Neuron (in vitro differentiated cells): Measurements from ENCODE around the gene CEP170B.
"Not testable (repeated sequence)": the region's sequence is repeated elsewhere in the genome, so short reads cannot be mapped to it uniquely, and the experiment has no call there.

Experiments used
- H2AFZ ChIP-seq: one replicate; pipeline ENCODE4 v1.6.1; 2013; ENCODE audit warnings: low read depth, mild to moderate bottlenecking, inconsistent platforms, low read length, moderate library complexity
- H3K27me3 ChIP-seq: one replicate; pipeline ENCODE4 v1.6.1; 2013; ENCODE audit warnings: low read length; ENCODE audit not compliant: insufficient read depth
- H3K36me3 ChIP-seq: one replicate; pipeline ENCODE4 v1.6.1; 2013; ENCODE audit warnings: low read length; ENCODE audit not compliant: insufficient read depth
- H3K4me1 ChIP-seq: one replicate; pipeline ENCODE4 v1.6.1; 2013; ENCODE audit warnings: low read length; ENCODE audit not compliant: insufficient read depth
- H3K4me3 ChIP-seq: 2 replicates; pipeline ENCODE4 v1.5.1; 2013; ENCODE audit warnings: mild to moderate bottlenecking, low read length, moderate library complexity
- H3K9me3 ChIP-seq: one replicate; pipeline ENCODE4 v1.6.1; 2013; ENCODE audit warnings: low read length

CEP170B gene

DNA sequence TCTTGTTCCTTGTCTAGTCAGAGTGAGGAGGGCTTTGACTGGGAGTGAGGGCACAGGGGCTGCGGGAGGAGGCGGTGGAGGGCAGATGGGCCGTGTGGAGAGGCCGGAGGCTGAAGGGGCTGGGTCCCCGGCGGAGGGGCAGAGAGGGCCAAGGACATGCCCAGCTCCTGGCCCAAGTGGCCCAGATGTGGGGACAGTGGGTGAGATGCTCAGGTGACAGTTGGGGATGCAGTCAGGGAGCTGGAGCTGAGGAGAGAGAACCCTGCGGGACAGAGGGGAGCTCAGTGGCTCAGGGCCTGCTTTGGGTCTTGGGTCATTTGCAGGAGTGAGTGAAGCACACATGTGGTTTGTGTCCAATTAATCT lies 33.1 kb downstream of the CEP170B start:
- no peak overlapping the region for H2AFZ ChIP-seq
- no peaks in the 10 kb centered on the region for H3K9me3 ChIP-seq
- H3K36me3 ChIP-seq: no peaks in the 10 kb centered on the region
- H3K4me3 ChIP-seq: no peak overlapping the region
- no peaks in the 10 kb centered on the region for H3K4me1 ChIP-seq
- H3K27me3 ChIP-seq: peaks cover 18% of the 10 kb centered on the region

DNA sequence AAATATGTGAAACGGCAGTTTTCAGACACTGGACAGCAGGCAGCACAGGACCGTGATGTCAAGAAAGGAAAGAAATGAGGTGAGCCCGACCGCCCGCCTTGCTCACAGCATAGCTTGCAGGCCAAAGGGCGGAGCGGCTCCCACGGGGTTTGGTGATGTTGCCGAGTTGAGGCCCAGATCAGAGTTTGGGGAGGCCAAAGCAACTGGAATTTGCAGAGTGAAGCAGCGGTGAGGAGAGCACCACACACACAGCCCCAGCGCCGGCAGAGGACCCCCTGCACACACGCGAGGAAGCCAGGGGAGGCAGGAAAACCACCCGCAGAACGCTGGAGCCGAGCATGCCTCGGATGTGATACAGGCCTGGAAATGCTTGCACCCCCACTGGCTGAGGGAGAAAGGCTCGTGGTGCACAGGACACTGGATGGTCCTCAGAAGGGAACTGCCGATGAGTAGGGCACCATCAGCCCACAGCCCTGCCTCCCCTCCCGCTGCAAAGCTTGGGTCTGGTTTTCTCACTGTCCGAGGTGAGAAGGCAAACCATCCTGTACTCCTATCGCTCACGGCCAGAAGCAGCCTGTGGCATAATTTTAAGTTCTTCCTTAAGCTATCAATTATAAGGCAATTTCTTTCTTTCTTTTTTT lies 33.9 kb downstream of the CEP170B start:
- Histone ChIP-seq H3K4me3 (no peak overlapping the region), H3K9me3 (no peaks in the 10 kb centered on the region), H3K36me3 (no peaks in the 10 kb centered on the region), H2AFZ (no peak overlapping the region), H3K4me1 (no peaks in the 10 kb centered on the region), H3K27me3 (peaks cover 21% of the 10 kb centered on the region)

DNA sequence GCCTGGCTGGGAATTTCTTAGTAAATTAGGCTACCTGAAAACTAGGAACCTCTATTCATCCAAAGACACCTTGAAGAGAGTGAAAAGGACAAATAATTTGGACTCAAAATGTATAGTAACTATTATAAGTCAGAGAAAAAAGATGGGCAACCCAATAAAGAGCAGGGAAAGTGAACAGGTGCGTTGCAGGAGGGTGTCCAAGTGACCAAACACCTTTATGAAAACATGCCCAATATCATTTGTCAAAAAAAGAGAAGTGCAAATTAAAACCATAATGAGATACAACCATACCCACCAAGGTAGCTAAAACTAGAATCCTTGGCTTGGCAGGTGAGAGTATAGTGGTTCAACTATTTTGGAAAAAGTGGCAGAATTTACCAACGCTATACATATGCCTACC lies 34.7 kb downstream of the CEP170B start:
- Histone ChIP-seq H3K9me3 (no peaks in the 10 kb centered on the region), H3K27me3 (peaks cover 29% of the 10 kb centered on the region), H2AFZ (no peak overlapping the region), H3K4me3 (no peak overlapping the region), H3K4me1 (no peaks in the 10 kb centered on the region), H3K36me3 (no peaks in the 10 kb centered on the region)

DNA sequence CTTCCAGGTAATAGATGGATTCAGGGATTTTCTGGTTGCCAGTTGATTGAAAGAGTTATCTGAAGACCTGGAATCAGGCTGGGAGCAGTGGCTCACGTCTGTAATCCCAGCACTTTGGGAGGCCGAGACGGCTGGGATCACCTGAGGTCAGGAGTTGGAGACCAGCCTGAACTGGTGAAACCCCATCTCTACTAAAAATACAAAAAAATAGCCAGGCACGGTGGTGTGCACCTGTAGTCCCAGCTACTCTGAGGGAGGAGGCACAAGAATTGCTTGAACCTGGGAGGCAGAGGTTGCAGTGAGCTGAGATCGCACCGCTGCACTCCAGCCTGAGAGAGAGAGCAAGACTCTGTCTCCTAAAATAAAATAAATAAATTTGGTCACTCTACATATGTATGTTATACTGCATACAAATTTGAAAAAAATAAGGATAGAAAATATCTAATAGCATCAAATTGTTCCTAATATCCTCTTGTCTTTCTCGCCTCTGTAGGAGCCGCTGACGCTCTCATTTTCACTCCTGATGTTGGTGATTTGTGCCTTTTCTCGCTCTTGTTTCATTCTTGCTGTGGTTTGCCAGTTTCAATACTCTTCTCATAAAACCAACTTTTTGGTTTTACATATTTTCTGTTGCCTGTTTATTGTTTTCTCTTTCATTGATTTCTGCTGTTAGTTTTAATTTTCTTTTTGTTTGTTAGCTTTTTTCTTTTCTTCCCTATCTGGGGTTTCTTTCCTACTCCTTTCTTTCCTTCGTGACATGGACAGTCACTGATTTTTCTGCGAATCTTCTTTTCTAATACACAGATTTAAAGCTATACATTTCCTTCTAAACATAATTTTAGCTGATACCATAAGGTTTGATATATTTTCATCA lies 35.8 kb downstream of the CEP170B start:
- H3K9me3 ChIP-seq: no peaks in the 10 kb centered on the region
- H3K4me3 ChIP-seq: no peak overlapping the region
- no peaks in the 10 kb centered on the region for H3K4me1 ChIP-seq
- H2AFZ ChIP-seq: no peak overlapping the region
- H3K27me3 ChIP-seq: peaks cover 35% of the 10 kb centered on the region
- H3K36me3 ChIP-seq: no peaks in the 10 kb centered on the region

DNA sequence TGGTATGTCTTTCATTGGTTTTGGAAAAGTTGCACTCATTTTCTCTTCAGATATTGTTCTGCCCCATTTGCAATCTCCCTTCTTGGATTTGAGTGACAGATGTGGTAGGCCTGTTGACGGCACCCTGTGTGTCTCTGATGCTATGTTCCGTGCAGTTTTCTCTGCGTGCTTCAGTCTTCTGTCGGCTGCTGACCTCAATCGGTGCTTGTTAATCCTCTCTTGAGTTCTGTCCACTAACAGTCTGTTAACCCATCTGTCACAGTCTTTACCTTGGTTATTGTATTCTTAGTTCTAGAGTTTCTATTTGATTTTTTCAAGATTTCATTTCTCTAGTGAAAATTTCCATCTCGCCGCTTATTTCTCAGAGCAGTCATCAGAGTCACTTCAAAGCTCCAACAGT lies 38.9 kb downstream of the CEP170B start:
- H3K9me3 ChIP-seq: peaks cover 12% of the 10 kb centered on the region
- H3K27me3 ChIP-seq: peaks cover 48% of the 10 kb centered on the region
- H2AFZ ChIP-seq: no peak overlapping the region
- no peaks in the 10 kb centered on the region for H3K4me1 ChIP-seq
- H3K36me3 ChIP-seq: no peaks in the 10 kb centered on the region
- no peak overlapping the region for H3K4me3 ChIP-seq

DNA sequence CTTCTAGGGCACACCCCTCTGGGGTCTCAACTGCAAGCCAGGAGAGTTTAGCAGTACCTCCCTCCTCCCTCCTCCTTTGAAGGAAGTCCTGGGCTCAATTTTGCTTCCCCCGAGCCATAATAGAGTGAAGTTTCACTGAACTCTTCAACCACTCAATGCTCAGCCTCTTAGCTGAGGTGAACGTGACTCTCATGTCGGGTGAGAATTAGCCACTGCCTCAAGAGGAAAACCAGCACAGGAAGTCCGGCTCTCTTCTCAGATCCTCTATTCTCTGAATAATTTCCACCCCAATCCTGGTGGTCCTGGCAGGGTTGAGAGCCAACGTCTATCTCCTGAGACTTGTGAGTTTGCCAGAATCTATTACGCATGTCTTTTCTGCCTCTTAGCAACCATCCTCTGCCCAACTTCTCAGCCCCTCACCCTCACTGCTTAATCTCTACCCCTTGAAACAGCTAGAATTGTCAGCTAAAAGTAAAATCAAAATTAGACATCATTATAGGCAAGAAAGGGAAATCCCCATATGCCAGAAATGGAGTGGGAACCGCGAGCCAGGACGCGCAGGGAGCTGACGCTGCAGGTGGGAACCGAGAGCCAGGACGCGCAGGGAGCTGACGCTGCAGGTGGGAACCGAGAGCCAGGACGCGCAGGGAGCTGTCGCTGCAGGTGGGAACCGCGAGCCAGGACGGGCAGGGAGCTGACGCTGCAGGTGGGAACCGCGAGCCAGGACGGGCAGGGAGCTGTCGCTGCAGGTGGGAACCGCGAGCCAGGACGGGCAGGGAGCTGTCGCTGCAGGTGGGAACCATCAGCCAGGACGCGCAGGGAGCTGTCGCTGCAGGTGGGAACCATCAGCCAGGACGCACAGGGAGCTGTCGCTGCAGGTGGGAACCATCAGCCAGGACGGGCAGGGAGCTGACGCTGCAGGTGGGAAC lies 39.8 kb downstream of the CEP170B start:
- not testable (repeated sequence) for H3K36me3 ChIP-seq, H3K4me3 ChIP-seq, H2AFZ ChIP-seq, H3K4me1 ChIP-seq
- Histone ChIP-seq H3K27me3 (peaks cover 46% of the 10 kb centered on the region), H3K9me3 (peaks cover 12% of the 10 kb centered on the region)

DNA sequence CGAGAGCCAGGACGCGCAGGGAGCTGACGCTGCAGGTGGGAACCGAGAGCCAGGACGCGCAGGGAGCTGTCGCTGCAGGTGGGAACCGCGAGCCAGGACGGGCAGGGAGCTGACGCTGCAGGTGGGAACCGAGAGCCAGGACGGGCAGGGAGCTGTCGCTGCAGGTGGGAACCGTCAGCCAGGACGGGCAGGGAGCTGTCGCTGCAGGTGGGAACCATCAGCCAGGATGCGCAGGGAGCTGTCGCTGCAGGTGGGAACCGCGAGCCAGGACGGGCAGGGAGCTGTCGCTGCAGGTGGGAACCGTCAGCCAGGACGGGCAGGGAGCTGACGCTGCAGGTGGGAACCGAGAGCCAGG lies 40.5 kb downstream of the CEP170B start:
- H3K4me3 ChIP-seq, H2AFZ ChIP-seq, H3K4me1 ChIP-seq, H3K36me3 ChIP-seq: not testable (repeated sequence)
- Histone ChIP-seq H3K27me3 (peaks cover 39% of the 10 kb centered on the region), H3K9me3 (peaks cover 12% of the 10 kb centered on the region)

DNA sequence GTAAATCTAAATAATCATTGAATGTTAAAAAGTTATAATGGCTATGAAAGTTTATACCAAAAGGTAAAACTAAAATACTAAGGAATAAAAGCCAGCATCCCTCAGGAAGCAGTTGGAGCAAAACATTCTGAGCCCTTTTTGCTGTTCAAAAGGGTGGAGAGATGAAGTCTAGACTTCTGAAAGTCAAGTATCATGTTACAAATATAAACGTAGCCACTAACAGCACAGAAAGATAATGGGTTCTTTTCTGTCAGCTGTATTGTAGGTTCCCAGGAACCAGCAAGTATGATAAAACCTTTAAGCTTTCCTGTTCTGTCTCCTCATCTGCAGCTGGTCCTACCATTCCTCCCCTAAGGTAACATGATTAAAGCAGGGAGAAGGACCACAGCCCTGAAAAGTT lies 43.2 kb downstream of the CEP170B start:
- peaks cover 12% of the 10 kb centered on the region for H3K9me3 ChIP-seq
- H3K27me3 ChIP-seq: peaks cover 34% of the 10 kb centered on the region
- no peaks in the 10 kb centered on the region for H3K4me1 ChIP-seq
- no peak overlapping the region for H3K4me3 ChIP-seq
- no peaks in the 10 kb centered on the region for H3K36me3 ChIP-seq
- no peak overlapping the region for H2AFZ ChIP-seq

DNA sequence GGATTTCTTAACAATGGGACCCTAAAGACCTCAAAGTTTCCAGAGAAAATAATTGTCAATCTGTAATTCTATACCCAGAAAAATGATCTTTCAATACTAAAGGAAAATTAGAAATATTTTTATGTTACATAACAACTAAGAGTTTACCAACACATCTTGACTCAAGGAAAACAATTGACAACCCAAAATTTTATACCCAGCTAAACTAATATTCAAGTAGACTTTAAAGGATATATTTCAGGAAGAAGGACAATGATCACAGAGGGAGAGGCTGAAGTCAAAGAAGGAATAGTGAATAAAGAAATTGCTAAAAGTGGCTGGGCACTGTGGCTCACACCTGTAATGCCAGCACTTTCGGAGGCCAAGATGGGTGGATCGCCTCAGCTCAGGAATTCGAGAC lies 47.0 kb downstream of the CEP170B start:
- peaks cover 15% of the 10 kb centered on the region for H3K27me3 ChIP-seq
- H3K9me3 ChIP-seq: peaks cover 9% of the 10 kb centered on the region
- H3K36me3 ChIP-seq: no peaks in the 10 kb centered on the region
- H2AFZ ChIP-seq: no peak overlapping the region
- no peak overlapping the region for H3K4me3 ChIP-seq
- H3K4me1 ChIP-seq: no peaks in the 10 kb centered on the region

DNA sequence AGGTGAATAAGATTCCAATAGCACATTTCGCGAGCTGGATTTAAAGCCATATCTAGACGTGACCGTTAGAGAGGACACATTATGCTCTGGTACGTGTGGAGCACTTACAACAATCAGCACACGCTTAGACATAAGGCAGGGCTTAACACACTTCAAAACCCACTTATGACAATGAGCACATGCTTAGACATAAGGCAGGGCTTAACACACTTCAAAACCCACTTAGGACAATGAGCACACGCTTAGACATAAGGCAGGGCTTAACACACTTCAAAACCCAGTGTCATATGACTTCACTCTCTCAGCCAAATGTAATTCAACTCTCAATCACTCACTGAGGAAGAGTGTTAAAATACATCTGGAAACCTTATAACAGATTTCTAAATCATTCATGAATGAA lies 48.4 kb downstream of the CEP170B start:
- H2AFZ ChIP-seq: no peak overlapping the region
- H3K27me3 ChIP-seq: peaks cover 4% of the 10 kb centered on the region
- no peaks in the 10 kb centered on the region for H3K9me3 ChIP-seq
- H3K4me1 ChIP-seq: no peaks in the 10 kb centered on the region
- H3K4me3 ChIP-seq: no peak overlapping the region
- H3K36me3 ChIP-seq: no peaks in the 10 kb centered on the region

DNA sequence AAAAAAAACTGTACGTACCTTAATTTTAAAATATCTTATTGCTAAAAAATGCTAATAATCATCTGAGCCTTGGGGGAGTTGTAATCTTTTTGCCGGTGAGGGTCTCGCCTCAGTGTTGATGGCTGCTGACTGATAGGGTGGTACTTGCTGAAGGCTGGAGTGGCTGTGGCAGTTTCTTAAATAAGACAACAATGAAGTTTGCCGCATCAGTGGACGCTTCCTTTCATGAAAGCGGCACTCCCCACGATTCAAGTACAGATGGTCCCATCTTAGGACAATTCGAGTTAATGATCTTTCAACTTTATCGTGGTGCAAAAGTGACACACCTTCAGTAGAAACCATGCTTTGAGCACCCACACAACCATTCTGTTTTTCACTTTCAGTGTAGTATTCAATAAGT lies 52.0 kb downstream of the CEP170B start:
- no peaks in the 10 kb centered on the region for H3K36me3 ChIP-seq
- peaks cover 3% of the 10 kb centered on the region for H3K9me3 ChIP-seq
- H3K4me3 ChIP-seq: no peak overlapping the region
- H2AFZ ChIP-seq: no peak overlapping the region
- no peaks in the 10 kb centered on the region for H3K4me1 ChIP-seq
- peaks cover 2% of the 10 kb centered on the region for H3K27me3 ChIP-seq

DNA sequence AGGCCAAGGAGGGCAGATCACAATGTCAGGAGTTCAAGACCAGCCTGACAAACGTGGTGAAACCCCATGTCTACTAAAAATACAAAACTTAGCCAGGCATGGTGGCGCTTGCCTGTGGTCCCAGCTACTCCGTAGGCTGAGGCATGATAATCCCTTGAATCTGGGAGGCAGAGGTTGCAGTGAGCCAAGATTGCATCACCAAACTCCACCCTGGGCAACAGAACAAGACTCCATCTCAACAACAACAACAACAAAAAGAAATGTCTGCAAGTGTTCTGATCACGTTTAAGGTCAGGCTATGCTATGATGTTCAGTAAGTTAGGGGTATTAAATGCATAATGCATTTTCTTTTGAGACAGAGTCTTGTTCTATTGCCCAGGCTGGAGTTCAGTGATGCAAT lies 52.9 kb downstream of the CEP170B start:
- Histone ChIP-seq H3K4me3 (no peak overlapping the region), H3K4me1 (no peaks in the 10 kb centered on the region), H3K9me3 (peaks cover 3% of the 10 kb centered on the region), H3K27me3 (peaks cover 2% of the 10 kb centered on the region), H3K36me3 (no peaks in the 10 kb centered on the region), H2AFZ (no peak overlapping the region)
